HG03066 (cell line): ENCODE measurements around the gene RNF144A.
"Not testable (repeated sequence)": the region's sequence is repeated elsewhere in the genome, so short reads cannot be mapped to it uniquely, and the experiment has no call there.

Experiments
- ATAC-seq: cut with Tn5 transposase; IDR thresholded peaks from one replicate; pipeline ENCODE4 v1.9.1; 2021; ENCODE audit warnings: low read depth; ENCODE audit not compliant: unreplicated experiment

RNF144A gene

GRCh38 chr2:6917071-6917760 lies at the start of gene RNF144A:
TSS of gene RNF144A (plus strand) at chr2:6917412. CDS start at chr2:6996927, 79,515 bp downstream.
- ATAC-seq: peak; percentile 78

- peak; percentile 55 for ATAC-seq
These were observed 44.8 kb upstream of the RNF144A start for GRCh38 chr2:6872394-6872793.

- ATAC-seq: no peak
These were observed 43.2 kb upstream of the RNF144A start for GRCh38 chr2:6874032-6874431.

- ATAC-seq: no peak
These were observed 40.9 kb upstream of the RNF144A start for GRCh38 chr2:6876309-6876708.

GRCh38 chr2:6877402-6878304 lies 39.6 kb upstream of the RNF144A start, which contains the start of gene RSAD2:
TSS of gene RSAD2 (plus strand) at chr2:6877777. CDS start at chr2:6877801, 24 bp downstream.
- peak; percentile 79 for ATAC-seq

- ATAC-seq: no peak
These were observed 38.7 kb upstream of the RNF144A start for GRCh38 chr2:6878549-6878948.

GRCh38 chr2:6879011-6879410 lies 38.2 kb upstream of the RNF144A start:
- ATAC-seq: no peak

- no peak for ATAC-seq
These were observed 36.9 kb upstream of the RNF144A start for GRCh38 chr2:6880200-6880733.

GRCh38 chr2:6881046-6881445 lies 36.2 kb upstream of the RNF144A start:
- ATAC-seq: no peak

- no peak for ATAC-seq
These were observed 35.7 kb upstream of the RNF144A start for GRCh38 chr2:6881516-6881915.

- no peak for ATAC-seq
These were observed 33.6 kb upstream of the RNF144A start for GRCh38 chr2:6883448-6884122.

GRCh38 chr2:6885551-6885950 lies 31.7 kb upstream of the RNF144A start:
- no peak for ATAC-seq

GRCh38 chr2:6885968-6886367 lies 31.2 kb upstream of the RNF144A start:
- no peak for ATAC-seq

- ATAC-seq: no peak
These were observed 29.4 kb upstream of the RNF144A start for GRCh38 chr2:6887751-6888192.

GRCh38 chr2:6888724-6889123 lies 28.5 kb upstream of the RNF144A start:
- no peak for ATAC-seq

- no peak for ATAC-seq
These were observed 23.2 kb upstream of the RNF144A start for GRCh38 chr2:6893876-6894482.

- ATAC-seq: no peak
These were observed 20.1 kb upstream of the RNF144A start for GRCh38 chr2:6896930-6897759.

GRCh38 chr2:6902581-6902980 lies 14.6 kb upstream of the RNF144A start:
- not testable (repeated sequence) for ATAC-seq

GRCh38 chr2:6905668-6906067 lies 11.5 kb upstream of the RNF144A start:
- ATAC-seq: no peak
